ENCODE data around the gene ATP11A.
"Not testable (repeated sequence)": the region's sequence is repeated elsewhere in the genome, so short reads cannot be mapped to it uniquely, and the experiment has no call there.

ATP11A gene

GRCh38 chr13:112692586-112692985 lies 2.7 kb downstream of the ATP11A start:
- no peak for DNase-seq (ENCODE audit: low read depth)

- peak; percentile 80 for DNase-seq (ENCODE audit: low read depth)
Observed at GRCh38 chr13:112693831-112694497, 4.1 kb downstream of the ATP11A start.

GRCh38 chr13:112695121-112695520 lies 5.3 kb downstream of the ATP11A start:
- no peak for DNase-seq (ENCODE audit: low read depth)

DNA sequence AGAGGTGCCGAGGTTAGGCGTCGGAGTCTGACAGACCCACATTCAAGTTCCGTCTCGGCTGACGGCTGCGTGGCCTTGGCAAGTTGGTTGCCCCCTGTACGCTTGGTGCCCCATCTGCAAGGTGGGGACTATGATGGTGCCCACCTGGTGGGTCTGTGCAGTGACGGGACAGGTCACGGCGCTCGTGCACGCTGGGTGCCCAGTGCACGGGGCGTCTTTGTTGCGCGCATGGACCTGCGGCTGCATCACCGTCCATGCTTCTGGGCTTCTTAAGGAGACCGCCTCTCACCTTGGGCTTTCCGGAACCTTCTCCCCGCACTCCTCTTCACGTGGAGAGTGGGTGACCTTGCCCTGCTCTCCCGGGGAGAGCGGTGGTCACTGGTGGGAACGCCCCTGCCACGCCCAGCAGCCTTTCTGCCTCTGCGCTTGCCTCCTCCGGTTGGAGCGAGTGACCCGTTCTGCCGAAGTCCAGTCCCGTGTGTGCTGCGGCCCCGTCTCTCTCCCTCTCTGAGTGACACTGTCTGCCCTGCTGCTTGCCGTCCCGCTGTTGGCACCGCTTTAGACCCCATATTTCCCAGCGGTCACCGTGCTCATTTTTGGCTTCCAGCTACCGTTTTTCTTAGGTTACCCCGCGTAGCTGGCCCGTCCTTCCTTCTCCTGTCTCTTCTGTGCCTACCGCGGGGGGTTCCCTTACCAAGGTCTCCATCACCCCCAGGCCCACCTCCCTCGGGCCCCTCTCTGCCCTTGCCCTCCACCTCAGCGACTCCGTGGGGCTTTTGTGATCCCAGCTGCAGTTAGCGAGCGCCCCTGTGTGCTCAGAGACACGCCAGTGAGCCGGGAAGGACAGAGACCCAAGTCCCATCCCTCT lies 6.4 kb downstream of the ATP11A start:
- no peak for DNase-seq (ENCODE audit: low read depth)

DNA sequence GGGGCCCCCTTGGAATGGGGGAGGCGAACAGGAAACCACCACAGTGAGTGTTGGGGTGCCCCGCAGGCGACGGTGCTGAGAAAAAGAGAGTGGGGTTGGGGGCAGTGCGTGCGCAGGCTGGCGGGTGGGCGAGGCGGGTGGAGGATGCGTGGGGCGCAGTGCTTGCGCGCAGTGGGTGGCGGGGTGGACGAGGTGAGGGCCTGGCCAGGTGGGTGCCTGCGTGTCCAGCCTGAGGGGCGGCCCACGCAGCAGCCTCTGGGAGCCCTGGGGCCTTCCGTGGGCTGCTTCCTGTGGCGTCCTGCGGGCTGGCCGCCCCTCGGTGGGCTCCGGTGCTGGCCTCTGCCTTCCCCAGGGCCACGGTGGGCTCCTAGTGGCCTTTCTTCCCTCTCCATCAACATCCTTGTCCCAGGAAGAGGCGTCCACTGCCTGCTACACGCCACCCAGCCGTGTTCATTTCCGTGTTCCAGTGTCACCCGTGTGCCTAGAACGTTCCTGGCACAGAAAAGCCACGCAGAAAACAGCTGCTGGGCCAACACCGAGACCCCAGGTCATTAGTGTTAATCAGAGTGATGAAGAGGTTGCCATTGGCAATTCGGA lies 7.1 kb downstream of the ATP11A start:
- DNase-seq (ENCODE audit: low read depth) = no peak

DNA sequence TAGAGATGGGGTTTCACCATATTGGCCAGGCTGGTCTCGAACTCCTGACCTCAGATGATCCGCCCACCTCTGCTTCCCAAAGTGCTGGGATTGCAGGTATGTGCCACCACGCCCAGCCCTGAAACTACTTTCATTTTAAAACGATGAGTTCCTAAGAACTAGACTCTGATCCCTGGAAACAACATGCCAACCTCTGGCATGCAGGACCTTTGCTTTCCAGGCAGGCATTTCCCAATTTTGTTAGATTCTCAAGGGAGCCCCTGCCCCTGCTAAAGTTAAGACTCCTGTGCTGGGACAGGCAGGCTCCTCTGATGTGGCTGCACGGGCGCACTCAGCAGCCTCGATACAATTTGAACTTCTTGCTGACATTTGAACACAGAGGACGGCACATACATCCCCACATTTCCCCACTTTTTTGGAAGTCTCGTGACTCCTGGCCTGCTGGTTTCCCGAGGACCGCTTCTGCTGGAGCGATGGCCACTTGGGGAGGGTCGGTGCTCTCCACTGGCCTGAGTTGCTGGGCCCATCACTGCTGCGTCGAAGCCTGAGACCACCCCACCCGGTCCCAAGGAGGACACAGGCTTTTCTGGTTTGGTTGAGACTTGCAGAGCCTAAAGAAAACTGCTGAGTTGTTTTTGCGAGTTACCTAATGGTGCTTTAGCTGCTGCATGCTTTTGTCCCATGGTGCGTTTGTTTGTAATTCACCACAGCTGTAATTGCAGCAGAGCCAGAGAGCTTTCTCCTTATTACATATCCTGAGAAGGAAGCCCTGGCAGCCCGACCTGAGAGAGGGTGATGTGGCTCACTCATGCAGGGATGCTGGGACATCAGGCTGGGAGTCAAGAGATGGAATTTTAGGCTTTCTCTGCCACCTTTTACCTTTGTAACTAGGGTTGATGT lies 8.2 kb downstream of the ATP11A start:
- no peak for DNase-seq (ENCODE audit: low read depth)

DNA sequence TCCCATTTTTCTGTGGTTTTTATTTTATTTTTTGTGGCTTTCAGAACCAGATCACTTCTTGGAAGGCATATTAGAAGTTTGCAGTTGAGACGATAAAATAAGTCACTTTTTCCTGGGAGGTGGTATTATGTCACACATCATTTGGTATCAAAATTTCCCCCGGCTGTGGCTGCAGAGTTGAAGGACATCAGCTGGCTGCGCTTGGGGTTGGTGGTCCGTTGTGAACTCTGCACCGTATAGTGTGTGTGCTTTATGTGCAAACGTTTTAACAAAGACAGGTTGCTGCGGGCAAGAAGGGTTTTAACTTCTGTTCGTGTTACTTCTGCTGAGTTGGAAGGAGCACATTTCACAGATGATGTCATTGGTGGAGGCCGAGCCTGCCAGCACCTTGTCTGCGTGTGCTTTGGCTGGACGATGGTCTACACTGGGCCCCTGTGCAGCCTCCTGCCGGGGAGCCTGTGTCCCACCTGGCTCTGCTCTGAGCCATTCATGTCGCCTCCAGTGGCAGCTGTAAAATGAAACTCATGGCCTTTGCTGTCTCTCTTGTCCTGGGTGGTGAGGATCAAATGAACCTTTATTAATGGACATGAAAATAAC lies 9.6 kb downstream of the ATP11A start:
- no peak for DNase-seq (ENCODE audit: low read depth)

GRCh38 chr13:112700291-112701060 lies 10.6 kb downstream of the ATP11A start:
- no peak for DNase-seq (ENCODE audit: low read depth)

DNA sequence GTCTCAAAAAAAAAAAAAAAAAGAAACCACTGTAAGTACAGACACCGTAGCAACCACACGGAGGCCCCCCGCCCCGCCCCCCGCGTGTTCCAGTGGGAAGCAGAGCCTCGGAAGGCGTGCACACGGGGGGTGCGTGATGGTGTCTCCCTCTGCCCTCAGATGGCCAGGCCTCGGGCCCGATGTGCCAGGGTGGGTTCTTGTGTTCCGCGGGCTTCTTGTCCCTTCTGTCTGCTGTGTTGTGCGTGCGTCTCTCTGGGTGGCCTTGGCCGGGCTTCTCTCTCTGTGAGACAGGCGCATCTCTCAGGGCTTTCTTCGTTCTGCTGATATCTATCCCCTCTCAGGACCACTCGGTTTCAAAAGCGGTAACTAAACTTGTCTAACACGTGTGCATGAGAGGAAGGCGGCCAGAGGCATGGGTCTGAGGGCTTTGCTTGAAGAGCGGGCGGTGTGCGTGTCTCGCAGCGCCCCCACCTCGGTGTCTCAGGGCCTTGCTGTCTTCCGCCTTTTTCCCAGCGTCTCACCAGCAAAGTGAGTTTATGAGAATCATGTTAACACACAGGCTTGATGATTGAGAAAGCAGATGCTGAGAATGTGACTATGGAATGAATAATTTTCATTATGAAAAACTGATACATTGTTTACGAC lies 12.6 kb downstream of the ATP11A start:
- no peak for DNase-seq (ENCODE audit: low read depth)

DNA sequence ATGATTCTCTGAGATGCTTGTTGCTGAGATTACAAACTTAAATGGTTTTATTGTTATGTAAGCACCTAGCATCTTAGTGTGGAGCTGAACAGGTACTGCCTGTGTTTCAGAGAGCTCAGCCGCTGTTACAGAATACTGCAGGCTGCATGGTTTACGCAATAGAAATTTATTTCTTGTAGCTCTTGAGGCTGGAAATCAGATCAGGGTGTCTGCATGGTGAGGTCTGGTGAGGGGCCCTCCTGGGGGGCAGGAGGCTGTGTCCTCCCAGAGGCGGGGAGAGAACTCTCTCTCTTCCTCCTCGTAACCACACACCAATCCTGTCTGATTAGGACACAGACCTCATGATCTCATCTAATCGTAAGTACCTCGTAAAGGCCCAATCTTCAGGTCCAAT lies 13.1 kb downstream of the ATP11A start:
- no peak for DNase-seq (ENCODE audit: low read depth)

DNA sequence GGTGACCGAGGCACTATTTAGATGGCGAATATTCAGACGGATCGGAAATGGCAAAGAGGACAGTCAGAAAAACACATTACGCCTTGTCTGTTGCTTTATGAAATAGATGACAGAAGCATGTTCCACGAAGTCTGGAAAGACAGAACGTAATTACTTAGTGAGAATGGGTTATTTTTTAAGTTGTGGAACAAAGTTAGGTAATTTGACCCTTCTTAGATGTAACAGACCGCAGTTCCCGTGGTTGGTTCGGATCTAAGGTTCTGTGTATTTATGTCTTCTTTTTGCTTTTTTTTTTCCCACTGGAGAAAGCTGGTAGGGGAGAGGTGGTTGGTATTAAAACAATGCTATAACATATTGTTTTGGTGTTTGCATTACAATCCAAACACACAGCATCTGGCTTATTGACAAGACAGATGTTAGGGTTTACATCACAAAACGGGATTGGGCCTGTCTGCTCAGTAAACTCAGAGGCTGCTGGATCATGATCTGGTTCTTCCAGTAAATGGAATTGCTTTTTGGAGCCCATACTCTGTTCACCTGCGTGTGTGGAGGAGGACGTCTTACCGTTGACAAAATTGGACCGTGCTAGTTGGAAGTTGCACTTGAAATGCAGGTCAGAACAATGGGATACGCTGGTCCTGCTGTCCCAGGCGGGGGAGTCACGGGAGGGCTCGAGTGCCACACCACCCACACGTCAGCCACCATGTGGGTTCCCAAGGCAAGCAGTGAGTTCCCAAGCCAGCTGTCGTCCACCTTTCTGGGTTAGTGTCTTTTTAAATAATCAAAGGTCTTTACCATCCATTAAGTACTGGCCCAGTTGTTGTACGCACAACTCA lies 13.8 kb downstream of the ATP11A start:
- DNase-seq (ENCODE audit: low read depth) = no peak

DNA sequence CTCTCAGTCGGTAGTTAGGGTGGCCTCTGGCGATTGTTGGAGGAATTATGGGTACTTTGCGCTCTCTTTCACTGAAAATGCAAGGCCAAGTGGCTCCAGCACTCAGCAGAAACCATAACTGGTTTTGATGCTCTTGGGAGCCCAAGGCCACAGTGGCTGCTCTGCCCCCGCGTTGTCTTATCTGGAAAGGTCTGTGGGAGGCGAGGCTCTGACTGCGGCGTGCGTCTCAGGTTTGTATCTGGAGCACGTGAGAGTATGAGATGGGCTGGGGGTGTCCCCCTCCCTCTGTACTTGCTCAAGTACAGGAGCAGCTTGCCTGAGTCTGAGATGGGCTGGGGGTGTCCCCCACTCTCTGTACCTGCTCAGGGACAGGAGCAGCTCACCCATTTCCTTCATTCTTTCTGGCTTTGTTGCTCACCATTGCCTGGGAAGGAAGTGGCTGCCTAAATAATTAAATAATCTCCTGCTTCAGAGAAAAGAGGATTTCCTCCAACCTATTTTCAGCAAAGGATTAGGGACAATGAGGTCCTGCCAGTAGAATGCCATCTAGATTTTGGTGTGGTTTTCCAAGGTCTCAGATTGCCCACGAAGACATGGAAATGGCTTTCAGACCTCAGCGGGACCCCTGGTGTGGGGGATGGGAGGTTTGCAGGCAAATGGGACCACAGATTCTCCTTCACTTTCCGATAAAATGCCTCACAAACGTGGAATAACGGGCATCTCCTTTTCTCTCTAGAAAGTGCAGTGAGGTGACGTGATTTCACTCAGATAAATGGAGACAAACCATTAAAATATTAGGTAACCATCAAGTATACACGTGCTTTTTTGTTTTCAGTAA lies 14.7 kb downstream of the ATP11A start:
- DNase-seq (ENCODE audit: low read depth) = no peak

GRCh38 chr13:112705286-112705685 lies 15.4 kb downstream of the ATP11A start:
- DNase-seq (ENCODE audit: low read depth) = no peak

DNA sequence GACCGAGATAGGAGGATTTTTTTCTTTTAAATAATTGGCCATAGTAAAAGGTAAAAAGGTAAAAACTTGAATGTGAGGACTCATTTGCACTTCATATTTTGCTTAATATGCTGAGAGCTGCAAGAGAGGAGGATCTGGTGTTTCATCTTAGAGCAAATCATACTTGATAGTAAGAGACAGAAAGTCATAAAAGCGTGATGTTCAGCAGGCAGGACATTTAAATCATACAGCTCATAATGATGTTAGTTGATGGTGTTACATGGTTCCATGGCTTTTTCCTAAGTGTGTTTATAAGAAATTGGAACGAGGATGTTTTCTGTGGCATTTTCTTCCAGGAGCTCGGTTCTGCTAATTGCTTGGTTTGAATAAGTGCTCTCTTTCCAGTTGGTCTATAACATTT lies 16.3 kb downstream of the ATP11A start:
- DNase-seq (ENCODE audit: low read depth) = no peak

DNA sequence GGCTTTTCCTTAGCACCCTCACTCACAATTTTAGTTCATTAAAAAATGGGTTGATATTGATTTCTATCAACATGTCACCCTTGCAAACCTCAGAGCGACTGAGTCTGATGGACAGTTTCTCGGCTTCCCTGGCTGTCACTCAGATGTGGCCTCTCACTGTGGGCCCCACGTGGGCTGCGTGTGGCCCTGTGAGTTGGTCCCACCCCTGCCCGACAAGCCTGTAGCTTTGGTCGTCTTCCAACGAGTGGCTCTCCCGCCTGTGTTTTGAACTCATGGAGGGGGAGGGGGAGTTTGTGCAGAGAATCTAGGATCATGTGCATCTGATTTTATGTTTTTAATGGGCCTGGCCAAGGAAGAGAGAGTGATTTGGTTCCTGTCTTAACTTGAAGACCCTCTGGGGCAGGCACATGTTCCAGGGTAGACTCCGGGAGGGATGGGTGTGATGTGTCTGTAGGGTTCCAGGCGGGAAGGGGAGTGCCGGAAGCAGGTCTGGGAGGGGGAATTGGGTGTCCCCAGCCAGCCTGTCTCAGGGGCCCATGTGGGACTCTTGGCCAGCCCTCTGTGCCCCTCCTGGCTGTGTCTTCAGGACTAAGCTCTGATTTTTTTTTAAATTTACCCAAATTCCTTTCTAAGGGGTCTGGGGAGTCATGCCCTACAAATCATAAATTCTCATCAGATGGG lies 18.9 kb downstream of the ATP11A start:
- no peak for DNase-seq (ENCODE audit: low read depth)

DNA sequence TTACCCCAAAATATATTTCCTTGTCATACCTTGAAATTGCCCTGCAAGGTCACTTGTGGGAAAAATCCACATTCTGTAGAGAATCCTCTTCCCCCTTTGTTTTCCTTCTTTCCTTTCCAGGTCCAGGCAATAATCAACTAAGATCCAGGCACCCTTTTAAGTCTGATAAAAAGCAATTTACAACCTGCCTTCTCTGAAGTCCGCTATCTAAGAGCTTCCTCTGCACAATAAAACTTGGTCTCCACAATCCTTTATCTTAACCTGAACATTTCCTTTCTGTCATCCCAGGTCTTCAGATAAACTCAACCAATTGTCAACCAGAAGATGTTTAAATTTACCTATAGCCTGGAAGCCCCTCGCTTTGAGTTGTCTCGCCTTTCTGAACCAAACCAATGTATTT lies 19.5 kb downstream of the ATP11A start:
- DNase-seq (ENCODE audit: low read depth) = not testable (repeated sequence)

- no peak for DNase-seq (ENCODE audit: low read depth)
Observed at GRCh38 chr13:112709825-112710783, 20.3 kb downstream of the ATP11A start.
